Measurements from ENCODE around the gene B4GALT6.
"Not testable (repeated sequence)": the region's sequence is repeated elsewhere in the genome, so short reads cannot be mapped to it uniquely, and the experiment has no call there.

The B4GALT6 gene

GRCh38 chr18:31684279-31685096, at the start of gene B4GALT6:
B4GALT6 (minus strand) TSS chr18:31684581; CDS start chr18:31684426, 155 bp downstream.
- DNase-seq: no peak

- no peak for DNase-seq
Measured at GRCh38 chr18:31731628-31732027, 47.2 kb upstream of the B4GALT6 start.

GRCh38 chr18:31729196-31729595, 44.8 kb upstream of the B4GALT6 start:
- not testable (repeated sequence) for DNase-seq

GRCh38 chr18:31723990-31724711, 39.8 kb upstream of the B4GALT6 start:
- DNase-seq: no peak

- no peak for DNase-seq
Measured at GRCh38 chr18:31723639-31723989, 39.2 kb upstream of the B4GALT6 start.

GRCh38 chr18:31722369-31722957, 38.1 kb upstream of the B4GALT6 start:
- DNase-seq: peak; percentile 84

- no peak for DNase-seq
Measured at GRCh38 chr18:31721601-31722000, 37.2 kb upstream of the B4GALT6 start.

- DNase-seq: no peak
Measured at GRCh38 chr18:31720867-31721266, 36.5 kb upstream of the B4GALT6 start.

- no peak for DNase-seq
Measured at GRCh38 chr18:31719363-31720006, 35.1 kb upstream of the B4GALT6 start.

- DNase-seq: no peak
Measured at GRCh38 chr18:31718386-31718785, 34.0 kb upstream of the B4GALT6 start.

GRCh38 chr18:31716362-31716761, 32.0 kb upstream of the B4GALT6 start:
- no peak for DNase-seq

- DNase-seq: no peak
Measured at GRCh38 chr18:31711365-31712172, 27.2 kb upstream of the B4GALT6 start.

- no peak for DNase-seq
Measured at GRCh38 chr18:31710826-31711225, 26.4 kb upstream of the B4GALT6 start.

GRCh38 chr18:31707815-31708214, 23.4 kb upstream of the B4GALT6 start:
- DNase-seq: no peak

- no peak for DNase-seq
Measured at GRCh38 chr18:31702449-31702848, 18.1 kb upstream of the B4GALT6 start.

GRCh38 chr18:31701744-31702143, 17.4 kb upstream of the B4GALT6 start:
- DNase-seq: no peak

GRCh38 chr18:31700990-31701389, 16.6 kb upstream of the B4GALT6 start:
- DNase-seq: no peak

GRCh38 chr18:31697351-31698298, 13.2 kb upstream of the B4GALT6 start:
- DNase-seq: no peak

- no peak for DNase-seq
Measured at GRCh38 chr18:31695989-31696388, 11.6 kb upstream of the B4GALT6 start.

- DNase-seq: no peak
Measured at GRCh38 chr18:31694297-31694696, 9.9 kb upstream of the B4GALT6 start.

- no peak for DNase-seq
Measured at GRCh38 chr18:31688606-31689005, 4.2 kb upstream of the B4GALT6 start.

Measured in activated CD4-positive, alpha-beta T cell treated with anti-CD3 and anti-CD28 coated beads, Interleukin-2, amount 50 U/mL, for 16 hours (primary cell).